ENCODE data around the gene DCLK1. TPM values are rescaled to one million over a fixed set of nuclear protein-coding genes. Genes with fewer than 3 reads are reported as not detected.

Gene DCLK1
- total and polyA plus RNA-seq, 12 donors: 0.68 to 22.6 (median 2.3) TPM

DNA sequence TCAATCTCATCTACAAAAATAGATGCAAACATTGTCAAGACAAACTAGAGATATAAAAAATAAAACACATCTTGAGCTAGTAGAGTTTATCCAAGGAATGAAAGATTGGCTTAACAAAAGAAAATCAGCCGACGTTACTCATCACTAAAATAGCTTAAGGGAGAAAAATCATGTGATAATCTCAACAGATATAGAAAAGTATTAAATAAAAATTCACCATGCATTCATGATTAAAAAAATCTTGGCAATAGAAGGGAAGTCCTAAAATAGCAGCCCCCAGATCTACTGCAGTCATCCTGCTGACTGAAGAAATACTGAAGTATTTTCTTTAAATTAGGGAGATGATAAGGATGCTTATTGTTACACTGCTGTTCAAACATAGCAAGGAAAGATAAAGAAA is 12.6 kb upstream of the DCLK1 start:
- no peak for DNase-seq
- H3K9me3 ChIP-seq (replicated peaks in 1 of 3): no peaks in the 10 kb centered on the region
- TF ChIP-seq, protein P1, sequence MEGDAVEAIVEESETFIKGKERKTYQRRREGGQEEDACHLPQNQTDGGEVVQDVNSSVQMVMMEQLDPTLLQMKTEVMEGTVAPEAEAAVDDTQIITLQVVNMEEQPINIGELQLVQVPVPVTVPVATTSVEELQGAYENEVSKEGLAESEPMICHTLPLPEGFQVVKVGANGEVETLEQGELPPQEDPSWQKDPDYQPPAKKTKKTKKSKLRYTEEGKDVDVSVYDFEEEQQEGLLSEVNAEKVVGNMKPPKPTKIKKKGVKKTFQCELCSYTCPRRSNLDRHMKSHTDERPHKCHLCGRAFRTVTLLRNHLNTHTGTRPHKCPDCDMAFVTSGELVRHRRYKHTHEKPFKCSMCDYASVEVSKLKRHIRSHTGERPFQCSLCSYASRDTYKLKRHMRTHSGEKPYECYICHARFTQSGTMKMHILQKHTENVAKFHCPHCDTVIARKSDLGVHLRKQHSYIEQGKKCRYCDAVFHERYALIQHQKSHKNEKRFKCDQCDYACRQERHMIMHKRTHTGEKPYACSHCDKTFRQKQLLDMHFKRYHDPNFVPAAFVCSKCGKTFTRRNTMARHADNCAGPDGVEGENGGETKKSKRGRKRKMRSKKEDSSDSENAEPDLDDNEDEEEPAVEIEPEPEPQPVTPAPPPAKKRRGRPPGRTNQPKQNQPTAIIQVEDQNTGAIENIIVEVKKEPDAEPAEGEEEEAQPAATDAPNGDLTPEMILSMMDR (IDR thresholded peaks at IDR 0.05): no peak
- TF ChIP-seq POLR2A (IDR thresholded peaks at IDR 0.05): no peak
- H3K27ac ChIP-seq: no peak overlapping the region
- no peaks in the 10 kb centered on the region for H3K36me3 ChIP-seq (replicated peaks in 1 of 2)
- WGBS, 4 donors: 69 to 79% (median 75%) methylated on average over 2 of the region's 2 CpGs
- H3K4me3 ChIP-seq: no peak overlapping the region
- no peaks in the 10 kb centered on the region for H3K27me3 ChIP-seq
- intact Hi-C loops (cut with DNase I): no loop called here
- H3K4me1 ChIP-seq (replicated peaks in 1 of 2): no peaks in the 10 kb centered on the region

DNA sequence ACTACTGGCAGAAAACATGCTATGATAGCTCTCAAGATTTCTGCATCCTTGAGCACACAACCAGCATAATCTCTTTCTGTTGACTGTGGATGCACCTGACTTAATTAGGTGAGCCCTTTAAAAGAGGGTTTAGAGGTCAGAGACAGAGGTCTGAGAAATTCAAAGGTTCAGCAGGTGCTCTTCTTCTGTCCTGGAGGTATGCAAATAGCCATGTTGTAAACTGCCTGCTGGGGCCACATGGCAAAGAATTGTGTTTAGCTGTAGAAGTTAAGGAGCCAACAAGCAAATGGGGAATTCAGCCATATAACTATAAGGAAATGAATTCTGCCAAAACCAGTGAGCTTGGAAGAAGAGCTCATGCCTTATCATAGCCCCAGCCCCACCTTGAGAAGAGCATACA is 11.6 kb upstream of the DCLK1 start:
- intact Hi-C loops (cut with DNase I): no loop called here

DNA sequence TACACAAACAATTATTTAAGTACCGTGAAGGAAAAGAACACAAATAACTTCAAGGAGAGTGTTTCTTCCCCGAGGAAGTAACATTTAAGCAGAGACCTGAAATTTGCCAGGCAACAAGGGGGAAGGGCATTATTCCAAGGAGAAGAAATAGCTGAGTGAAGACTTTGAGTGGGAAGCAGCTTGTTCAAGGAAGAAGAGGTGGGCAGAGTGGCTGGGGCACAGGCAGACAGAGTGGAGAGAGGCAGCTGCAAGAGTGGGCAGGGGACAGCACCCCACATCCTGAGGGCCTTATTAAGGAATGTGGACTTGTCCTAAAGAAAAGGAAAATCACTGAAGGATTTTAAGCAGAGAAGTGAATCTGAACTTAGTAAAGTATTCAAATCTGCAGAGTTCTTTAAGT is 4.7 kb upstream of the DCLK1 start:
- no peak for DNase-seq
- no peak overlapping the region for H3K27ac ChIP-seq
- peaks cover 1% of the 10 kb centered on the region for H3K27me3 ChIP-seq
- H3K9me3 ChIP-seq (replicated peaks in 1 of 3): no peaks in the 10 kb centered on the region
- H3K4me1 ChIP-seq (replicated peaks in 1 of 2): no peaks in the 10 kb centered on the region
- intact Hi-C loops (cut with DNase I): no loop called here
- no peak for TF ChIP-seq POLR2A (IDR thresholded peaks at IDR 0.05)
- TF ChIP-seq, protein P1 (IDR thresholded peaks at IDR 0.05): no peak
- H3K4me3 ChIP-seq: no peak overlapping the region
- WGBS, 4 donors: 73 to 92% (median 81%) methylated on average over 2 of the region's 2 CpGs
- H3K36me3 ChIP-seq (replicated peaks in 1 of 2): no peaks in the 10 kb centered on the region

More for the DNA sequence above, 11.6 kb upstream of the DCLK1 start:
- TF ChIP-seq, protein P1 (IDR thresholded peaks at IDR 0.05): no peak
- TF ChIP-seq POLR2A (IDR thresholded peaks at IDR 0.05): no peak
- Histone ChIP-seq H3K4me3 (no peak overlapping the region), H3K27me3 (no peaks in the 10 kb centered on the region), H3K4me1 (replicated peaks in 1 of 2) (no peaks in the 10 kb centered on the region), H3K9me3 (replicated peaks in 1 of 3) (no peaks in the 10 kb centered on the region), H3K36me3 (replicated peaks in 1 of 2) (no peaks in the 10 kb centered on the region), H3K27ac (no peak overlapping the region)
- DNase-seq: no peak

DNA sequence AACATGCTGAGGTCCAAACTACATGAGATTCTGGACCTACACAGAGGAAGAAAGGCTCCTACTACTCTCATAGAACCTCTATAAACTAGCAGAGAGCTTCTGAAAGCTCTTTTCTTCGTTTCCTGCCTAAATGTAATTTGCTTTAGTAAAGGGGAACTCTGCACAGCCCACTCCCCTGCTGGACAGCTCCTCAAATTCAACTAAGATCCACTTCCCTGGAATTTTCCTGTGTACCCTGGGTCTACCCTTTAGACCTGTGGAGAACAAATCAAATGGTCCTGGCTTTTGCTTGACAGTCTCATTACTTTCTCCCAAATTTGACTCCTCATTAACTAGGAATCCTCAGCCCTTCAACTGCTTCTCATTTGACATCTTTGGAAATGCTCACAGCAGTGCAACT is 3.5 kb upstream of the DCLK1 start:
- Histone ChIP-seq H3K27me3 (peaks cover 8% of the 10 kb centered on the region), H3K36me3 (replicated peaks in 1 of 2) (no peaks in the 10 kb centered on the region), H3K4me1 (replicated peaks in 1 of 2) (no peaks in the 10 kb centered on the region), H3K27ac (no peak overlapping the region), H3K4me3 (no peak overlapping the region), H3K9me3 (replicated peaks in 1 of 3) (no peaks in the 10 kb centered on the region)
- intact Hi-C loops (cut with DNase I): no loop called here
- TF ChIP-seq, protein P1 (IDR thresholded peaks at IDR 0.05): no peak
- no peak for TF ChIP-seq POLR2A (IDR thresholded peaks at IDR 0.05)
- 45 to 68% (median 51%) methylated on average over 1 of the region's 1 CpG for WGBS, 4 donors
- DNase-seq: no peak

Data from adrenal gland (tissue), 12 donors.